GM19240 (cell line): ENCODE data around the gene HMCN1.

Experiments used
- DNase-seq: peaks from one replicate; pipeline ENCODE4 v3.0.0; 2011; ENCODE audit warnings: low spot score; ENCODE audit not compliant: insufficient read length

Gene HMCN1

GRCh38 chr1:186076006-186076405, 341.8 kb downstream of the HMCN1 start:
- DNase-seq: no peak

- DNase-seq: peak; percentile 1
These were observed 344.1 kb downstream of the HMCN1 start for GRCh38 chr1:186078245-186078644.

GRCh38 chr1:186079084-186079684, 345.0 kb downstream of the HMCN1 start:
- DNase-seq: no peak

- DNase-seq: peak; percentile 5
These were observed 348.2 kb downstream of the HMCN1 start for GRCh38 chr1:186082235-186082937.

GRCh38 chr1:186086583-186086982, 352.4 kb downstream of the HMCN1 start:
- no peak for DNase-seq

GRCh38 chr1:186089940-186090339, 355.7 kb downstream of the HMCN1 start:
- DNase-seq: no peak

GRCh38 chr1:186091222-186091720, 357.1 kb downstream of the HMCN1 start:
- DNase-seq: no peak

GRCh38 chr1:186093437-186093836, 359.2 kb downstream of the HMCN1 start:
- DNase-seq: no peak

- no peak for DNase-seq
These were observed 360.0 kb downstream of the HMCN1 start for GRCh38 chr1:186094172-186094571.

GRCh38 chr1:186099336-186100104, 365.3 kb downstream of the HMCN1 start:
- no peak for DNase-seq

- no peak for DNase-seq
These were observed 367.9 kb downstream of the HMCN1 start for GRCh38 chr1:186102107-186102506.

- no peak for DNase-seq
These were observed 368.5 kb downstream of the HMCN1 start for GRCh38 chr1:186102547-186103148.

- DNase-seq: no peak
These were observed 370.3 kb downstream of the HMCN1 start for GRCh38 chr1:186104459-186104858.

- DNase-seq: no peak
These were observed 378.1 kb downstream of the HMCN1 start for GRCh38 chr1:186112280-186112679.

- no peak for DNase-seq
These were observed 379.3 kb downstream of the HMCN1 start for GRCh38 chr1:186113461-186113860.

GRCh38 chr1:186118724-186119123, 384.5 kb downstream of the HMCN1 start:
- DNase-seq: no peak

- no peak for DNase-seq
These were observed 388.6 kb downstream of the HMCN1 start for GRCh38 chr1:186122837-186123236.

GRCh38 chr1:186125035-186125434, 390.8 kb downstream of the HMCN1 start:
- no peak for DNase-seq

GRCh38 chr1:186125511-186125910, 391.3 kb downstream of the HMCN1 start:
- DNase-seq: no peak

GRCh38 chr1:186129758-186130157, 395.6 kb downstream of the HMCN1 start:
- no peak for DNase-seq

- no peak for DNase-seq
These were observed 404.9 kb downstream of the HMCN1 start for GRCh38 chr1:186139115-186139514.

GRCh38 chr1:186139701-186140100, 405.5 kb downstream of the HMCN1 start:
- DNase-seq: no peak
